ENCODE measurements around the gene IFNA8. TPM values are rescaled to one million over a fixed set of nuclear protein-coding genes. Genes with fewer than 3 reads are reported as not detected.

IFNA8 gene
- total and polyA plus RNA-seq, 4 donors, result not detected

Other genes with a start within 250 kb of the IFNA8 start
- gene IFNA21, start 242.5 kb upstream of the IFNA8 start, total RNA-seq, result not detected
- not detected for gene IFNA21, start 242.5 kb upstream of the IFNA8 start, polyA plus RNA-seq
- gene IFNA4, start 221.5 kb upstream of the IFNA8 start, total RNA-seq, result not detected
- gene IFNA4, start 221.5 kb upstream of the IFNA8 start, polyA plus RNA-seq, result not detected
- not detected for gene IFNA7, start 206.9 kb upstream of the IFNA8 start, total RNA-seq
- gene IFNA7, start 206.9 kb upstream of the IFNA8 start, polyA plus RNA-seq, result not detected
- not detected for gene IFNA10, start 202.0 kb upstream of the IFNA8 start, total RNA-seq
- gene IFNA10, start 202.0 kb upstream of the IFNA8 start, polyA plus RNA-seq, result not detected
- gene IFNA16, start 191.8 kb upstream of the IFNA8 start, total RNA-seq, result not detected
- gene IFNA16, start 191.8 kb upstream of the IFNA8 start, polyA plus RNA-seq, result not detected
- not detected for gene IFNA17, start 180.9 kb upstream of the IFNA8 start, total RNA-seq
- not detected for gene IFNA17, start 180.9 kb upstream of the IFNA8 start, polyA plus RNA-seq
- gene IFNA14, start 169.1 kb upstream of the IFNA8 start, total RNA-seq, result not detected
- gene IFNA14, start 169.1 kb upstream of the IFNA8 start, polyA plus RNA-seq, result not detected
- under 1 TPM; 0.39 to 0.84 TPM for gene IFNA5, start 103.8 kb upstream of the IFNA8 start, total RNA-seq
- under 1 TPM in 1 of 2 donors, not detected in 1; 0.20 TPM for gene IFNA5, start 103.8 kb upstream of the IFNA8 start, polyA plus RNA-seq
- 10 to 100 TPM; 23.3 to 24.1 TPM for gene KLHL9, start 73.7 kb upstream of the IFNA8 start, total RNA-seq
- 1 to 10 TPM; 7.3 to 9.6 TPM for gene KLHL9, start 73.7 kb upstream of the IFNA8 start, polyA plus RNA-seq
- gene IFNA6, start 58.2 kb upstream of the IFNA8 start, total RNA-seq, result not detected
- gene IFNA6, start 58.2 kb upstream of the IFNA8 start, polyA plus RNA-seq, result not detected
- not detected for gene IFNA13, start 41.1 kb upstream of the IFNA8 start, total RNA-seq
- not detected for gene IFNA13, start 41.1 kb upstream of the IFNA8 start, polyA plus RNA-seq
- gene IFNA2, start 23.7 kb upstream of the IFNA8 start, total RNA-seq, result not detected
- gene IFNA2, start 23.7 kb upstream of the IFNA8 start, polyA plus RNA-seq, result not detected
- gene IFNA1, start 31.3 kb downstream of the IFNA8 start, total RNA-seq, result not detected
- gene IFNA1, start 31.3 kb downstream of the IFNA8 start, polyA plus RNA-seq, result not detected
- gene IFNE, start 73.2 kb downstream of the IFNA8 start, total RNA-seq, result not detected
- not detected for gene IFNE, start 73.2 kb downstream of the IFNA8 start, polyA plus RNA-seq

Data from aorta (tissue), 4 donors.